HG03060 (cell line): ENCODE results near the gene MOV10L1.

ENCODE experiments used
- ATAC-seq: cut with Tn5 transposase; IDR thresholded peaks from one replicate; pipeline ENCODE4 v1.9.1; 2021; ENCODE audit warnings: low read depth, moderate number of reproducible peaks; ENCODE audit not compliant: unreplicated experiment

MOV10L1 gene

DNA sequence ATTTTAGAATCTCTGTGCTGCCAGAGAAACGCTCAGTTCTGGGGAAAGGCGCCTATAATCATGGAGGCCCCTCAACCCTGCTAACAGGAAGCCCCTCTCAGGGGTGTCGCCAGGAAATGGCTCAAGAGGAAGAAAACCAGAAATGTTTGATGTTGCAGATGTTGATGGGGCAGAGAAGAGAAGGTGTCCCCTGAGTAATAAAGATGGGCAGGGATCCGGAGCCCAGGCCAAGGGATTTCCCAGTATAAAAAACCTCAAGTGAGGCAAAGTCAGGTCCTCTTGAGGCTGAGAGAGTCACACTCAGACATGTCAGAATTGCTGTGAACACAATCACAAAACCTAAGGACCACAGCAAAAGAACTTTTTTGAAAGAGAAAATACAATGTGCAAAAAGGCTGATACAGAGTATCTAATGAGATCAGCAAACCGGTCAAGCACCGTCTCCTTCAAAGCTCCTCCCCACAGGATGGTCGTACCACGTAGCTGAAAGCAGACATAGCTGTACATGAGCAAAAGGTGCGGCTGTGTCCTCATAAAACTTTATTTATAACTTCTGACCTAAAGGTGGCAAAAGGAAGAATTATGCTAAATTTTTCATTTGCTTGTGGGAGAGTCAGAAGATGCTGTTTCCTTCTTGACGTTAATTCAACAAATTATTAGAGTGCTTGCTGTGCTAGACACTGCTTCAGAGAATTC lies 12.2 kb downstream of the MOV10L1 start:
- ATAC-seq: no peak

DNA sequence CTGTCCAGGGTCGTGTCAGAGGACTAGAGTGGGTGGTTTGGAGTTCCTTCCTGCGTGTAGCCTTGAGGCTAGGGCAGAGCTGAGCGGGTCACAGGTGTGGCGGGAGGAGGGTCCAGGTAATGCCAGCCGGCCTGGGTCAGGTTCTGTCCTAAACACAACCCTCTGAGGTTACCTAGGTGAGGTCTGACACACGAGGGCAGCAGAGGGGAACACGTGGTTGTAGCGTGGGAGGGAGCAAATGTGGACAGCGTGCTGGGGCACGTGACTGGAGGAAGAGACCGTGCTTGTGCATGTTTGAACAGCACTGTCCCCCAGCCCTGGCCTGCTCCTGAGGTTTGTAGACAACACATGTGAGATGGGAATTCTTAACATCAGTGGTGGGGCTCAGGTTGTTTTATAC lies 13.1 kb downstream of the MOV10L1 start:
- no peak for ATAC-seq

DNA sequence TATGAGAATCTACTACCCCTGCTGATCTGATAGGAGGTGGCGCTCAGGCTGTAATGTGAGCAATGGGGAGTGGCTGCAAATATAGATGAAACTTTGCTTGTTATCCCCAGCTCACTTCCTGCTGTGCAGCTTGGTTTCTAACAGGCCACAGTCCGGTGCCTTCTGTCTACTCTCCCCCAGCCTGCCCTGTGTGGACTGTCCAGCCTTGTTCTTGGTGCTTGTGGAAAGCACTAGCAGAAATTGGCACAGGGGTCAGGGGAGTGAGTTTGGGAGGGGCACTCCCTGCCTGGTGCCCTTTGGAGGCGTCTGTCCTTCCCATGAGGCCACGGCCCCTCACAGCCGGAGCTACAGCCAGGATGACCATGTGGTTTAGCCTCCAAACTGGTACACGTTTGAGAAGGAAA lies 14.3 kb downstream of the MOV10L1 start:
- ATAC-seq: no peak

DNA sequence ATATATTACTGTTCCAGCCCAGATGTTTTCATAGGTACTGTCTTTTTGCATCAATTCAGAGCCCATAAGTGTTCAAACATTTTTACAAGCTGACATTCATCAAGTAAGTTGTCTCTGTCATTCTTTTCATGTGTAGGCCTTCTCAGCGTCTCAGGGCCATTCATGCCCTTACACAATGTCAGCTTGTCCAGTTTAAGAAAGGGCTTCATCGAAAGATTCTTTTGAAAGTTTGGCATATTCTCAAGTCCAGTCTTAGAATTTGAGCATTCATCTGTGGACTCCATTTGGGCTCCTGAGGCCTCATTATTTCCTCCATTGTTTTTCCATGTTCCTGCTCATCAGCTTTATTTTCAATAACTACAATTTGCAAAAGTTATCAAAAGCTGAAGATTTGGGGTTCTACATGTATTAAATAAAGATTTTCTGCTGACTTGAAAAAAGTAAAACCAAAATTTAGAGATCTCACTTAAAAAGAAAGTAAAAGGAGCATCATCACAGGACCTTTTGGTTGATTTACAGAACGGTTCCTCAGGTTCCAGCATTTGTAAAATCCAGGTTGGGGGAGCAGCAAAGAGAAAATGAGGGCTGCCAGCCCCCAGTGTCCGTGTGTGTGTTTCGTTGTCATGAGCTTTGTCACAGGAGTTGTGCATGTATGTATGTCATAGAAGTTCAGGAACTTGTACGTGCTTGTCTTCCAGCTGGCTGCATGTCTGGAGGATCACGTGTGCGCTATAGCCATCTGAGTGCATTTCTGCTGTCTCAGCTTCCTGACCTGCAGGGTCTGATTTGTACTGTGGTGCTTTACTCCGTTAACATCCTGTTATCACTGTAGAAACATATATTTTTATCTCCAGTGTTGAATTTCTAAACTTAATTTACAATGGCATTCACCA lies 15.6 kb downstream of the MOV10L1 start:
- no peak for ATAC-seq

DNA sequence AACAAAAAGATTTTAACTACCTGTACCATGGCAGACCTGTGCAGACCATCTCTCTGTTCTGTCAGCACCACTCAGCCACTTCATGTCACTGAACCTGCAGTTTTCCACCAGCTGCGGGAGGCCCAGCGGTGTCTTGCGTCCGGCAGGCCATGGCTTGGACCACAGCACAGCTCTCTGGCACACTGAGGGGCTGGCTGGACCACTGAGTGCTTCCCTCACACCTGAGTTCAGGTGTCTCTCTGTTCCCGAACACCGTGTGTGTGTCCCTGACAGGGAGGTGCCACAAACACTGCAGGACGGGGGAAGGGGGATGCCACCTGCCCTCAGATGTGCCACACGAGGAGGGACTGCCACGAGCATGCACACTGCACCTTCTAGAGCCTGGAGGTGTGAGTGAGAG lies 17.7 kb downstream of the MOV10L1 start:
- no peak for ATAC-seq

DNA sequence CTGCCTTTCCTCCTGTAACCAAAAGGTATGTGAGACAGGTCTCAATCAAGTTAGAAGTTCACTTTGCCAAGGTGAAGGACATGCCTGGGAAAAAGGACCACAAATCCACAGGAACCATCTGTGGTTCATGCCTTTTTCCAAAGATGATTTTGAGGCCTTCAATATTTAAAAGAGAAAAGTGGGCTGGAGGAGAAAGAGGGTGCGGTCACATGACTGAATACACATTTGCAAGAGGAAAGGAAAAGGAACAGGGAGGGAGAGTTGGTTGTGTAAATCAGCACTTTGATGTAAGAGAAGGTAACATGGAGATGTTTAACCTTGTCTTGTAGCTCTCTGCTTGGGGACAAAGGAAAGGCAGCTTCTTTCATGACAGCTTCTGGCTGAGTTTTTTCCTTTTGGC lies 21.2 kb downstream of the MOV10L1 start:
- no peak for ATAC-seq

DNA sequence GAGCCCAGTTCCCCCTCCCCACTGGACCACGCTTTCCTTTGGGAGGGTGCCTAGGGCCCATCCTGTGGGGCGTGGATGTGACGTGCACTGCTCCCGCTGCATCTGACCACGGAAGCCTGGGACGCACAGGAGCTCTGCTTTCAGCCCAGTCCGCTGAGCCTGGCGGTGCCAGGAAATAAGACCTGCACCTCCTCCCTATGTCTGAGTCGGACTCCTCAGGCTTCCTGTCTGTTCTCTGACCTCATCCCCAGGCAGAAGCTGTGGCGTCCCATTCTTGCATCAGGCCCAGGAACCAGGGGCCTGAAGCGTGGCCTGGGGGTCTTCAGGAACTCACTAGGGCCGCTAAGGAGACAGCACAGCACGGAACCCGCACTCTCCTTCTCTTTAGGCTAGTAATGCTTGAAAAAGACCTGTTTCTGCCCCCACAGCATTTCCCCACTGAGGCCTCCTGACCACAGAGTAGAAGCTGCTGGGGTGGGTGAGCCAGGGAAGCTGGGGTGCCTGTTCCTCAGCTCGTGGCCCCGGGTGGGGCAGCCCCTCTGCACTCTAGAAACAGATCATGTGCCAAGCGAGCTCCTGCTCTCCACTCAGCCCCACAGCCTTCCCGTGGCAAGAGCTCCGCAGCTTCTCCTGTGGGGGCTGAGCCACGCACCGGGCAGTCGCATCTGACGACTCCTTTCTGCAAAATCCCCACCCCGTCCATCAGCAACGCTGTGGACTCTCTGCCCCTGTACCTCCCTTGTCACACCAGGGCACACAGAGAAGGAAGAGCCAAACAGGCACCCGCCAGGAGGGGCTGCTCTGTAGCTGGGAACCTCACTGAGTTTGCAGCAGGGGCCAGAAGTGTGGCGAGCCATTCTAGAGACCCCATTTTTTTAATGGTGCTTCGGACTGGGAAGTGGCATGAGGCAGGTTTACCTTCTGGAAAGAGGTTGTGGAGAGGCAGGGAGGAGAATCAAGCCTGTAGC lies 22.6 kb downstream of the MOV10L1 start:
- ATAC-seq: no peak

DNA sequence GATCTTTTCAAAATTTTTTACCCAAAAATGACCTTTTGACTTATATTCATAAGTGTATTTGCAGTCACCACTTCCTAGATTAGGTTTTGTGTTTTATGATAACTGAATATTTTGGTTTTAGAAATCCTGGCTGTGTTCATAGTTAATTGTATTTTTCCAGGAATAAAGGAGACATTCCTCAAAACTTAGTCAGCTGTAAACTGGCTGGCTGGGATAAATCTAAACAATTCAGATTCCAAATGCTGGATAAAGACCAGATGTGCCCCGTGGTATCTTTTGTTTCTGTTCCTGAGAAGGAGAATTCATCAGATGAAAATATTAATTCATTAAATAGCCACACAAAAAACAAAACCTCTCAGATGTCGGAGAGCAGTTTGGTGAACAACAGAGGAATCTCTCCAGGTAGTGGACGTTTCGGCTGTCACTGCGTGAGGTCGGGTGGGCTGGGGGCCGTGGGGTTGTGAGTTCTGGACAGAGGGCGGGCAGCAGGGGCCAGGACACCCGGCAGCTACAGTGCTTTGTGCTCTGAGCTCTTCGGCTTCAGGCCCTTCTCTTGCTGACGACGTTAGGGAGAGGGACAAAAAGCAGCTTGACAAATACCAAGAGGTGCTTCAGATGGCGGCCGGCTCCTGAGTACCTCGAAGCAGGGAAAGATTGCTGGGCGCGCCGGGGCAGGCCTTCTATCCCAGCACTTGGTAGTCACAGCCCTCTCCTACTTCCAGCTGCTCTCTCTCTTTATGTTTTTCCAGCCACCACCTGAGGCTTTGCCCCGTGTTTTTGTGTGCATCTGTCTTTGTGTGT lies 24.6 kb downstream of the MOV10L1 start:
- ATAC-seq: no peak

DNA sequence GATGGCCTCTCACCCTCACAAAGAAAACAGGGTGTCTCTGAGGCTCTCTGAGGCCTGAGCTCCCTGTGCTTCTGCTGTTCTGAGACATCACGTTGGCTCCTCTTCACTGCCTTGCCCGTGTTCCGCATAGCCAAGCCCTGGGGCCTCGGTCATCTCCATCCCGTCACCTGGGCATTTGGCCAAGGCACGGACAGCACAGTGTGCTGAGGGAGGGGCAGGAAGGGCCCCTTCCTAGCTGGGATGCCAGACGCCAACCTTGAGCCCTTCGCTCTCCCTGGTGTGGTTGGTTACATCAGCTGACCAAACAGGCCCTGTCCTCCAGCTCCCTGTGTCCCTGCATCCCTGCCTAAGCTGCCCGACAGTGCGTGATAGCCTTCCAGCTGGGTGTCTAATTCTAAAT lies 25.9 kb downstream of the MOV10L1 start:
- no peak for ATAC-seq

DNA sequence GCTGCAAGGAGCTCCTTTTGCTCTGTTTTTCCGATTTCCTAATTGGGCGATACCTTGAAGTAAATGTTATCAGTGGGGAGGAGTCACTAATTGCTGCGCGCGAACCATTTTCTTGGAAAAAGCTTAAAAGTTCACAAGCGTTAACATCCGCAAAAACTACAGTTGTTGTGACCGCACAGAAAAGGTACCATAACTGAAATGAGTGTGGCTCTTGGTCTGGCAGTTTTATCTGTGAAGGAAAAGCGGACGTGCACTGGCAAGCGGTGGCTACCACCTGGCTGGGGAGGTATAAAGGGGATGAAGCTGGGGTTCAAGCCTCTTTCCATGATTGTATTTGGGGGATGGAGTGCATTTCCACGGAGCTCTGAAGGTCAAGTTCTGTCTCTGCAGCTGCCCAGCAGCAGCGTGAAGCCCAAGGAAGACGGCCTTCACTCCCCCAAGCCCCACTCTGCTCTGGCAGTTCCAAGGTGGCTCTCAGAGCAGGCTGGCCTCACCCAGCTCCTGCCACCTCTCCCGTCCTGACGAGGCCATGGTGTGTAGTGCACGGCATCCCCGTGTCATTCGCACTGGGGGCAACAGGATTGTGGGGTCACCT lies 27.5 kb downstream of the MOV10L1 start:
- ATAC-seq: no peak

DNA sequence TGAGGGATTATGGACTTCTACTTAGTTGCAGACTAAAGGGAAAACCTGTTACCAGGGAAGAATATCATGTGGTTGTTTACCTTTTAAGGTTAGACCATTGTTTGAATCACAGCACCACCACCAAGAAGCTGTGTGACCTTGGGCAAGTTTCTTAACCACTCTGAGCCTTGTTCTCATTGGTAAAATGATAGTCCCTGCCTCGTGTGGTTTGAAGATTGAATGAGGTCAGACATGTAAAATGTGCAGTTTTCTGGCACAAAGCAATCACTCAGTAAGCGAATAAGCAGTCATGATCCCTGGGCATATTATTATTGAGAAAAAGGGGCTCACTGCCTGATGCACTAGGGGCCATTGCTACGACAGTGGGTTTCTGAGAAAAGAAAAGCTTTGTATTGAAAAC lies 28.3 kb downstream of the MOV10L1 start:
- no peak for ATAC-seq

DNA sequence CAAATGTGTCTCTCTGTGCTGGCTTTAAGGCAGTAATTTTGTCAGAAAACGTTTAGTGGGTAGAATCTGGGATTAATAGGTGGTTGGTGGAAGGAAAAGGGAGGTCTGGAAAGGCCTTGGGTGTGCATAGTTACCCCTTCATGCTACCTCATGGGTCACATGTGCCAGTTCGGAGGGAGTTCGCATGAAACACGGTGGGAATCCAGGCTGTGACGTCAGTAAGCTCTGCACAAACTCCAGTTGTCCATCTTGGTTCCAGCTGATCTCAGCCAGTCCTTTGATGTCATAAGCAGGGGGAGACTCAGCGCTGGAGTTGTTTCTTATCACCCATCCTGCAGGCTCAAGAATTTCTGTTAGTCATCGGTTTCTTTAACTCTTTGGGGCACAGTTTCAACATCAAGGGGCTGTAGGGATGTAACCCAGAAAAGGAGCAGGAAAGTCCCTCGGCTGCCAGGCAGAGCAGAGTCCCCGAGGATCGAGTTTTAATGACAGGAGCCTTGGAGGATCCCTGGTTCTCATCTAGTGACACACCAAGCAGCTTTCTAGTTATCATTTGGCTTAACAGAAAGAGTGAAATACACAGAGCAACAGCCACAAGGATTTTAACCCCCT lies 28.9 kb downstream of the MOV10L1 start:
- ATAC-seq: no peak

DNA sequence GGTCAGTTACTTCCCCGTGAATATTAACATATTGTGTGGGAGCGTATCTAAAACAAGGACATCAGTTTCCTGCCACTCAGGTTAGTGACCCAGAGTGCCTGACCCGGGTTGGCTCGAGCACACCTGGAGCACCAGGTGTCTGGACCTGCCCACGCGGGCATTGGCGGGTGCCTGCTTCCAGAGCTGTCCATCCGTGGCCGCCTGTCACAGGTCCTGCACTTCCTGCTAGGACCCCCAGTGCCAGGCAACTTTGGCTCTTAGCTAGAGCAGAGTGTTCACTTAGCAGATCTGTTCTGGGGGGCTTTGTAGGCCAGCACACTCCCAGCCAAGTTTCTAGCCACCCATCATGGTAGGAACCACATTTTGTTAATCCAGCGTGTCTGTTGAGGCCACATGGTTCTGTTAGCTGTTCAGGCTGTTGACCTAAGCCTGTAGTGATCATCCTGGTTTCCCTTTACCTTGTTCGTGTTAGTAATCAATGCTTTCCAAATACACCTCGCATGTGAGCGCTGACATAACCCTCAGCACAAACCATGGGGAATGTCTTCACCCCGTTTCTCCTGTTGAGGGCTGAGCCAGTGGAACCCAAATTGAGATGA lies 29.5 kb downstream of the MOV10L1 start:
- ATAC-seq: no peak

DNA sequence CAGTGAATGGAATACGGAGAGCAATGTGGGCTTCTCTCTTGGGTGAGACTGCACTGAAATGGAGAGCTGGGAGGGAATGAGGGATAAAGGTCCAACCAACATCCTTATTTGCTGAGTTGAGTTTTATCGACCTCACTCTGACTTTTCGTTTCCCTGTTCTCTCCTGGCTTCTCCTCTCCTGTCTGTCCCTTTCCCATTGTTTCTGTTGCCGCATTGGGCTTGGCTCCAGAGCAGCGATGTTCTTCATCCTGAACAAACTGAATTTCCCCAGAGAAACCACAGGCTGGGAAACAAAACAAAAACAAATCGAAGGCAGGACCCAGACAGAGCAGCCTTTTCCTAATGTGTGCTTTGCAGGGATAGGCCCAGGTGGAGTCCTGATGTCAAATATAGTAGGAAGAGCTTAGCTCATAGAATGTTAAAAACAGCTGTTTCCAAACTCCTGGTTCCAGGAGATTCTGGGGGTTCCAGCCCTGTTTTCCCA lies 30.0 kb downstream of the MOV10L1 start:
- no peak for ATAC-seq

DNA sequence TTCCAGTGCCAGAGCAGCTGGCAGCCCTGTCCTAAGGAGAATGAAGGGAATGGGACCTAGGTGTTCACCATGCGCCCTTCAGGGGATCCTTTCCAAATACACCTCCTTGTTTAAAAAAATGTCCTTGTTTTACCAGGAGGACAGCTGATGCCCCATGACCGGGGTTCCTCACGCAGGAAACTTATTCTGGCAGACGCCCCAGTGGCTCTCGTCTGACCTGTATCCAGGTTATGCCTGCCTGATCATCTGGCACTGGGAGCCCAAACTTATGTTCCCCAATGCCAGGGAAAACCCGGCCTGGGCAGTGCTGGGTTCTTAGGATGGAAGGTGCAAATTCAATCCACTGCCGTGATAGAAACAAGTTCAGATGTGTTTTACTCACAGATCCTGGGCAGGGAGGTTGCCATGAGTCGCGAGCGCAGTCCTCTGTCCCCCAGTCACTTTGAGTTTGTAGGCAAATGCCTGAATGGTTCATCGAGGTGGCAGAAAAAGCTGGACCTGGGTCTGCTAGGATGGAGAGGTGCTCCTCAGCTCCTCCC lies 31.5 kb downstream of the MOV10L1 start:
- no peak for ATAC-seq

DNA sequence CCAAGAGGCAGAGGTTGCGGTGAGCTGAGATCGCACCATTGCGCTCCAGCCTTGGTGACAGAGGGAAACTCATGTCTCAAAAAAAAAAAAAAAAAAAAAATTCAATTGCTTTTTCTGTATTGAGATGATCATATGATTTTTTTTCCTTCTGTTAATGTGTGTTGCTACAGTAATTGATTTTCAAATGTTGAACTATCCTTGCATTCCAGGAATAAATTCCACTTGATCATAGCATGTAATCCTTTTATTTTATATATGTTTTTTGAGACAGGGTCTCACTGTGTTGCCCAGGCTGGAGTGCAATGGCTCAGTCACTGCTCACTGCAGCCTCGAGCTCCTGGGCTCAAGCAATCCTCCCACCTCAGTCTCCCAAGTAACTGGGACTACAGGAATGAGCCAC lies 33.3 kb downstream of the MOV10L1 start:
- no peak for ATAC-seq

DNA sequence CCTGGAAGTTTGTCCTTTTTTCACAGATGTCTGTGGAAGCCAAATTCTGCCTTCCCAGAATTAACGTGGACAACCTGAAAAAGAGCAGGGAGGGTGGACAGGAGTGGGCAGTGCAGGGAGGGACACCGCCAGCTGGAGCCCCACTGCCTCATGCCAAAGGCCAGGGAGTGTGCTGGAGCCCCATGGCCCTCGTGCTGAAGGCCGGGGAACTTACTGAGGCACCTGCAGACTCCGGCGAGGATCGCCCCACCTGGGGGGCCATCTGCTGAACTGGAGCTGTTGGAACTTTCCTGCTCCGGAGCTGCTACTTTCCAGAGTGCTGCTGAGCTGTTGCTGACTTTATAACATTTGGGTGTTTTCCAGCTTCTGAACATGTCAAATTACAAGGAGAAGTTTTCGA lies 35.2 kb downstream of the MOV10L1 start:
- ATAC-seq: no peak

DNA sequence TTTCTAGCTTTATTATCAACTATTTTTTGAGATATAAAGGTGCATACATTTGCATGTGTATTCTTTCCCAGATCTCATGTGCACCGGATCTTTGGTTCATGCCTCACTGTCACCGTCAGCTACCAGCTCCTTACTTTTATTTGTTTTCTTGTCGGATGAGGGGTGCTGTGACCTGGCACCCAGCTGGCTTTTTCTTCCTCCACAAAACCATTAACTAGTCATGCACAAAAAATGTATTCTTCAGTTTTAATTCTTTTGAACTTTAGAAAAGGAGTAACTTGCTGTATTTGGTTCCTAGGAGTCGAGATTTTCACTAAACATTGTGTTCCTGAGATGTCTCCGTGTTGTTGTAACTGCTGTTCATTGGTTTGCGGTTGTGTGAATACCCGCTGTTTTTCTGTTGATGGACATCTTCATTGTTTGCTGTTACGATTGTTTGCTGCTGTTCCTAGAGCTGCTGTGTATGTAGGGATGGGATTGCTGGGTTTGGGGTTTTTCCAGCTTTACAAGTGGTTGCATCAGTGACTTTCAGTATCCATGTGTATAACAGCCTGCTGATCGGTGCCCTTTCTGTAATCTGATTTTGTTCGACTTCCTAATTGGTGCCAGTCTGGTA lies 39.4 kb downstream of the MOV10L1 start:
- no peak for ATAC-seq
